NCI-H1930 (cell line): ENCODE measurements around the gene BAZ2B.
A peak's percentile ranks its signal among the peaks of the same experiment; 100 is the strongest.

Source experiments
- DNase-seq, 2 experiments: peaks; one replicate each; lab custom pipeline; 2025; lab: John Stamatoyannopoulos, UW

The BAZ2B gene

DNA sequence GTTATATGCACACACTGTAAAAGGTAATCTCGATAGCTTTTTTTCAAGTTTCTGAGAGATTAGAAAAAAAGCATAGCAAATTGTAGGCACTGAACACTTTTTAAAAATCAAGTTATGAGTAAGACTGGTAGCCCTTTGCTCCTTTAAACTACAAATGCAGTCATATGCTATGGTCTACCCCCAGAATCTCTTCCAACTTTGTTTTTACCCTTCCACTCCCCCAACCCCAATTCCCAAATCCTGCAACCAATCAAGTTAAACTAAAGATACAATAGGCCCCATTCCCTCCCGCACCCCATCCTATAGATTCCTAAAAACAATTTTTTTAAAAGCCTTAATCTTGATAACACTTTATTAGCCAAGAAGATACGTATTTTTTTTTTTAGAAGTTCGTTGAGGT is 752 bp upstream of the BAZ2B start:
- no peak for DNase-seq

DNA sequence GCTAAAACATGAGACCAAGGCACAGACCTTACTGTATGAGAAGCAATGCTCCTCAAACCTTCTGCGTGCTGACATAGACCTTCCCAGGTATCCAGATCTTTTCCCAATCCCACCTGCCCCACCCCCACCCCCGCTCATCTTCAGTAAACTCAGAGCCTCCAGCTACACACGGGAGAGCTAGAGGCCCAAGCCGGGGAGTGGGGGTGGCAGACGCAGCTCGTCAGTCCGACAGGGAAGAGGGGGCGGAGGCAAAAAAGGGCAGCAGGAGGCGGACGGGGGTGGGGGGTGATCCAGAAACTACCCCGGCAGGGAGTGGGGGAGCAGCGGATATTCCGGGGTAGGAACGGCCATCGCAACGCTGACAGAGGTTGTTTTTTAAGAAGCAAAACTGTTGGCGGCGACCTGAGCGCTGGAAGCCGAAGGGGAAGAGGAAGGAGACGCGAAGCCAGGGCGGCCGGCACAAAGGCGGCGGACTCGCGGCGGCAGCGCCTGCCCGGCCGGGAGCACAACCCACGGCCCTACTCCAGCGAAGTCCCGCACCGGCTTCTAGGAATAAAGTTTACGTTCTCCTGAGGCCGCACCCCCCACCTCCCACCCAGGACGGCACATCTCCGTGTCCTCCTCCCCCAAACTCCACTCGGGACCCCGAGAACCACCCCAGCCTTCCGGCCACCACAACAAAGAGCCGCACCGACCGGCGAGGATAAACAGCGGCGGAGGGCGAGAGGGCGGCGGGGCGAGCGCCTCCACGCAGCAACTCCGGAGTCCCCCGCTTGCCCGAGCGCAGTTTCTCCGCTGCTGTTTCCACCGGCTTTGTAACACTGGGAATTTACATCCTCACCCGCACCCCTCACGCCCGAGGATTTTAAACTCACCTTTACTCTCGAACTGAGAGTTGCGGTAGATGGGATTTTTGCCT is 722 bp downstream of the BAZ2B start:
- peak; percentile 55 to 61 for DNase-seq

DNA sequence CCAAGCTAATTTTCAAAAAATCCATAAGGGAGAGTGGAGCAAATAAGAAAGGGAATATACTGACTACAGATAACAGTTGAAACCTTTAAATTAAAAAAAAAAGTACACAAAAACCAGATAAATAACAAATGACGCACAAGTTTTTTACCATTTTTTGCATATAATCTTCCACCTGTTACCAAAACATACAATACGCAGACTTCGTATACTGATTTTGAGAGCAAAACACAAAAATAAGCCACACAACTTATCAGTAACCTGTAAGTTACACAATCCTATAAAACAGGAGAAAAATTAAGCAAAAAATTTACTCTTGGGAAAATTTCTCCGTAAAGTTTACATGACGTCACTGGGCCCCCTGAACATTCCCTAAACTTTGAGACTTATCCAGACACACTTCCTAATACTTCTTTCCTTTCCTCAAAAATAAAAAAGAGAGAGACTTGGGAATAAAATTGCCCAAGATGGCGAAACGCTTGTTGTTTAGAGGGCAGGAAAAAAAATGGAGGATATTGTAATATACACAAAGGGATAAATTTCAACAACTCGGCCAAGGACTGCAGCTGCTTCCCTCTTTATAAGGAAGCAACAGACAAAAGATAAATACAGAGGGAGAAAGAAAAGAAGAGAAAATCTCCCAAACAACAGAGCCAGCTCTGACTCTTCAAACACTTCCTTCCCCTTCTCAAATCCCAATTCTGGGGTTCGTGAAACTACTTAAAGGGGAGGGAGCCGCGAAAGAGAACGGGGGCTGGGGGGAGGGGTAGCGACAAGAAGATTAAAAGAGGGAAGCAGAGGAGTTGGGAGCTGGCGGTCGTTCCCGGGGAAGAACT is 1.6 kb downstream of the BAZ2B start:
- DNase-seq, result peak in 1 of 2 experiments; percentile 53

DNA sequence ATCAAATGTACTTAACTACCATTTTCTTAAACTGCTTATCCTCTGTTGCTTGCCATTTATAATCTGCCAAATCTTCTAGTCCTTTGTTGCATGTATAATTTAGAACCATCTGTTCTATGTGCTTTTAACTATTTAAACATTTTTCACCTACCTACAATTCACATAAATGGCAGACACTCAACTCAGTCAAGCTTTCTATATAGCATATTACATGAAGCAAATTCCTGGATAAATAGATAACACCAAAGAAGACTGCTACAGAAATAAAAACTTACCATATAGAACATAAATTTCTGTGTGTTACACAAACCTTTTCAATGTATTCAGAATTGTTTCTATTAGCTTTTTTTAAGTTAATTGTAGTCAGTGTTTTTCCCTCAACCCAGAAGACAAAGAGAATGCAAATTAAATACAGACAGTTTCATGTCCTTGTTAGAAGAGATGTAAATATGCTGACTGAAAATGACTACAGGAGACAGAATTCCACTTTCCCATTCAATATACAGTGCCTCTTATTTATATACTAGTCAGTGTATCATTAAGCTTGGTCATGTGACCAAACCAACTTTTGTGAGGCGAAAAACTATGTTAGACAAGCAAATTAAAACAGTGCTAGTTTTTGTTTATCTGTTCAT is 2.6 kb downstream of the BAZ2B start:
- peak; percentile 91 to 93 for DNase-seq

DNA sequence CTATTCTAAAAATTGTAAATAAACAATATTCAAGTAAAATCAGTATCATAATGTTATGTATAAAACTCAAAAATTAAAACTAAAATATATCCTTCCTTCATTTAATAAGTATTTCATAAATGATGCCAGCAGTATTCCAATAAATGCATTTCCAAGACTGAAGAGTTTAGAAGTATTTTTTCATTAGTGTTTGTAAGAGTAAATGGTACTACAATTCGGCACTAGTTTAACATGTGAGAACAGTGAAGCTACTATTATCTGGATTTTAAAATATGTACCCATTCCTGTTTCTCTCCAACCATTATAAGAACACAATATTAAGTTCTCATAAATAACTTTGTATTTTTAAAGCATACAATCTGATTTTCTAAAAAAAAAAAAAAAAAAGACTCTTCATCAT is 3.3 kb downstream of the BAZ2B start:
- no peak for DNase-seq

GRCh38 chr2:159612255-159612901 is 4.0 kb downstream of the BAZ2B start:
- peak; percentile 11 to 40 for DNase-seq

DNA sequence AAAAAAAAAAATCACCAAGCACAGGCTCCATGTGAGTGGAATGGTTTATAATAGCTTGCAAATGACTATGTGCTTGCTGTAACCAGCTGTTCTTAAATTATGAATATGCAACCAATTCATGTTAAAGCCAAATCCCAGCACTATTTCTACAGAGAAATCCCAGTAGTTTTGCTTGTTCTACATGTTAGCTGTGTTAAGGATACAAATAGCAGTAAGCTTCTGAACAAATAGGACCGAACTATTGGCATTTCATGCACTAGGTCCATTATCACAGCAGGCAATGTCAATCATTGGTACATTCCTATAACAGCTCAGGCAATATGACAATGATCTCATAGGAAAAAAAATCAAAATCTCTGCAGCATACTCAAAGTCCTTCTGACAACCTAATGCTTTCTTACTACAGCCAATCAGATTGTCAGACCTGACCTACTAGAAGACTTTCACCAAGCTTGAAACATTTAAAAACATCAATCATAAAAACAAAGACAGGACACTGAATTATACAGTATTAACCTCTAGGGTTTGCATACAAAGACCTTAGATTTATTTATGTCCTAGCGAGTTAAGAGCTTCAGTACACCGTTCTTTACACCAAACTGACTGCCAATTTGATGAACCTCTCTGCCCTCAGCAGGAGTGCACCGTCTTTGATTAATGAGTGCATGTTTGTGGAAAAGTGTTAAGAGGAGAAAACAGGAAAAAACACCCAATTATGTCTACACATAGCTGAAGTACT is 6.4 kb downstream of the BAZ2B start:
- no peak for DNase-seq

DNA sequence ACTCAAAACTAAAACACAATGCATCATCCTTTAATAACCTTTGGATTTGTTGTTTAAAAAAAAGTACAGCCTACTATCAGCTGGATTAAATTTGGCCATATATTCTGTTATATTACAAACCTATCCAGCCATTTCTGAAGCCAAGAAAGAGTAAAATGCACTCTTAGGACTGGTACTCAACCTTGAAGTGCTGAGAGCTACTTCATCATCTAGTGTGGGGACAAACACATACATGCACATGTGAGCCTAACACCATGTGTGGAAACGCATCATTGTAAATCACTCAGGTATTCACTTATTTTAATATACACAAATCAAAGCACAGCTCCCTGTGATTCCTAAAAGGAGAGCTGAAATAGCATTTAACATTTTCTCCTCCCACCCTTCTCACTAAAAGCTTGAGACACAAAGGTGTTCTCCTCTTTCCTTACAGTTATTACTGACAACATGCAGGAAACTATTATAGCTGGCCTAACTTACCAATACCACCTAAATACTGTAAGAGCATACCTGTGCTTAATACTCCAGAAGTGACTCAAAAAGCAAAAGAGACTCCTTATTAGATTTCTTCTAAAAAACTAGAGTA is 7.5 kb downstream of the BAZ2B start:
- DNase-seq, result no peak

- DNase-seq, result no peak
Measured at GRCh38 chr2:159608108-159608507, 8.2 kb downstream of the BAZ2B start.

DNA sequence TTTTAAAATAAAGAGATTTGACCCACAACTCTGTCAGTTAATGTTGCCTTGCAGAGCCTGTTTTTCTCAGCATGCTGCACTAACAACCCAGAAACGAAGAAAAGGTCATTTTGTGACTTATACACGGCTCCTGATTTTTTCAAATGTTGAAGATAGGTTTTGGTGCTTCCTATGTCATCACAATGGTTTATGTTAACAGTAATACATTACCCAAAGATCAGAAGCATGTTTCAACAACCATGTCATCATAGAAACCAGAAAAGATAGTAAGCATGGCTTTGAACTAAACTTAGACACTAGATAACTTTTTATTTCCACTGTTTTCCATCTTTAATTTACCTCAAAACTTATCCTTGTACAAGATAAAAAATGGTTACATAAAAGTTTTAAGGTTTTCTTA is 10.1 kb downstream of the BAZ2B start:
- no peak for DNase-seq

DNA sequence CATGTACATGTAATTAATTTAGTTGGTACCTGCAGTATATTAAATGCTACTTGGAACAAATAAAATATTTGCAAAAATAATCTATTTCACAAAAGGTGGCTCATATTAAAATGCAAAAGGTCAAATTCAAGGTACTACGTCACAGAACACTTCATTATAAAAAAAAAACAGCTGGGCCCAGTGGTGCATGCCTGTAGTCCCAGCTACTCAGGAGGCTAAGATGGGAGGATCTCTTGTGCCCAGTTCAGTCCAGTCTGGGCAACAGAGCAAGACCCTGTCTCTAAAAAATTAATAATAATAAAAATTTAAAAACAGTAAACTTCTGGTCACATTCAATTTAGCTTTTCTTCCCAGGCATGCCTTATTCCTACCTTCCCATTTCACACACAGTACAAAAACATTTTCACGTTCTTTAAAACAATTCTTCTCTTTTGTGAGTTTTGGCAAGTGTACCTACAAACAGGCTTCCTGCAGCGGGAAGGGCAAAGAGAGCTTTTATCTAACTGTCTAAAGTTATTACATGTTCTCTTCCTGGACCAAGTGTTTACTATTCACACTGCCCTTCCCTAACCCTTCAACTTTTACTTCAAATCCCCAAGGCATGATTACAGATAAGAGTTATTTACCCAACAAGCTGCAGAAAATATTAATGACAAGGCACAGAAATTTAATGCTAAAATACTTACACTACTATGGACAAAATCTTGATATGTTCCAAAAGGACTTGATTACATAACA is 10.7 kb downstream of the BAZ2B start:
- DNase-seq, result no peak

- no peak for DNase-seq
Measured at GRCh38 chr2:159604159-159604558, 12.2 kb downstream of the BAZ2B start.

DNA sequence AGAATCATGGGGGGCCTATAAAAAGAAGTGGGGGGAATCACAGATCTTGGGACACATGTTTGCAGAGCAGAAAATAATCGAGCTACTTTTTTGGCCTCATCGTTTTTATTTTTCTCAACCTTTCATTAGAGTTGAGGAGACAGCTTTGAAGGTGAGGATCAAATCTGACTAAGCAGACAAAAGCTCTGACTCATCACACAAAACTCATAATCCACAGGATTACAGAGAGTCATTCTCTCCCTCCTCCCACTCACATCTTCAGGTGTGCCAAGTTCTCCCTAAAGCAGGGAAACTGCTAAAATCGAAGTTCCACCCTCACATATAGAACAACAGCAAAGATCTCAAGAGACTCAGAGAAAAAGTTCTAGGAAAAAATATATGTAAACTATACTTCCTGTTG is 15.6 kb downstream of the BAZ2B start:
- DNase-seq, result no peak

DNA sequence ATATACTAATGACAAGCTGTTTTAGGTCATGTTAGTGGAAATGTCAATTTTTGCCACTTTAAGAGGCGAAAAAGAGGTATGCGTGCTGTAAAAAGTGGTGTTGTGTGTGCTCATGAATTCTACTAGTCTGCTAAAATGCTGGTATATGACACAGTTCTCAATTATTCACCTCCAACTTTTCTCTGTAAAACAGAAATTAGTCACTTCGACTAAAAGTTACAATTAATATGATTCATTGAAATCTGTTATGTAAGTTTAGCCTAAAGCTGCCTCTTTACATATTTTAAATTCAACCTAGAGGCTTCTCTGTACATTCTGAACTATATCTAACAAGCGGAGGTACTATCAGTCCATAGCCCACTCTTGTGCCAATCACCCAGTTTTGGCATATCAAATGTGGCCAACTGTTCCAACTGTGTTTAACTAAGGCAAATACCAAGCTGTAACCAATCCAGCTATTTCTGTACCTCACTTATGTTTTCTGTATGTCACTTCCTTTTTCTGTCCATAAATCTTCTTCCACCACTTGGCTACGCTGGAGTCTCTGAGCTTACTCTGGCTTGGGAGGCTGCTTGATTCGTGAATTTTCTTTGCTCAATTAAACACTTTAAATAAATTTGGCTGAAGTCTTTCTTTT is 20.8 kb downstream of the BAZ2B start:
- DNase-seq, result no peak

- DNase-seq, result no peak
Measured at GRCh38 chr2:159592441-159592840, 23.9 kb downstream of the BAZ2B start.

DNA sequence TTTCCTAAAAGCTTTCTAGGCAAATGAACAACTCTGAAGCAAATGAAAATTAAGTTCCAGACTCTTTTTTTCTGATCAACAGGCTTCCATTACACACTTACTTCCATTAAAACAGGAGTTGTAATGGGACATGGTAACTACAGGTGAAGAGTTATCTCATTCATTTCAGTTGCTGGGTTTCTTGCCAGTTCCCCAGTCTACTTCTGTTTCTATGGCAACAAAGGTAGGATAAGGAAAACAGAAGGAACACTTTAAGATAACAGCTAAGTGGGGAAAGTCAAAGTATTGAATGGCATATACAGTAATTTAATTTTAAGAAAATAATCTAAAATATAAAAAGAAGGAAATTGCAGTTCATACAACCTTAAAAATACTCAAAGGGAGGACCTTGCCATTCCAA is 25.1 kb downstream of the BAZ2B start:
- DNase-seq, result no peak

DNA sequence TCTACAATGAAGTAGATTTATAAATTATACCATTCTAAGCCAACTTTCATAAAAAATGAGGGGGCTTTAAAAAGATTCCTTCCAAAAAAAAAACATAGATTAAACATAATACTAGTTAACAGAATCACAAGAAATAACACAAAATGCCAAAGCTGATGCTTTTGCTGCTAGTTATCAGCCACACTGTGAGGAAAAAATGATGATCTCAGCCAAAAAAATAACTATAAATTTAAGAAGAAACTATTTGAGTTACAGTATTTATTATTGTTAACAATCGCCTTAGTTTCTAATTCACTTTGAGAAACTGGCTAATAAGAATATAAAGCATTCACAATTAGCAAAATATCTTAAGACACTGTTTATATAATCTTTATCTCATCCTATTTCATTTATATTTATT is 27.1 kb downstream of the BAZ2B start:
- no peak for DNase-seq

DNA sequence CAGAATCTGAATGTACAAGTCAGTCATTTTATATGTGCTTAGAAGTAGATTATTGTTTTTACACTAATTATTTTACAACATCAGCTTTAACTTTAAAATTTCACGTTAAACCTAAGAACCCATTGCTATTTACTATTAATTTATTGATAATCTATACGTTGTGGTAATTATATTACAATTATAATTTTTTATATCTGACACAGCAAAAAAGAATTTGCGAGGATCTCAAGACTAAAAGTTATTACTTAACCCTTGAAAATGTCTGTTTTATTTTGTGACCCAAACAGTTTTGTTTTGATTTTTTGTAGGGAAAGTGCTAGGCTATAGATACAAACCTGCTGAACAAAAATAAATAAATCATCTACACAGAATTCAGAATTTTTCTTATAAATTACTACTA is 30.3 kb downstream of the BAZ2B start:
- DNase-seq, result no peak

DNA sequence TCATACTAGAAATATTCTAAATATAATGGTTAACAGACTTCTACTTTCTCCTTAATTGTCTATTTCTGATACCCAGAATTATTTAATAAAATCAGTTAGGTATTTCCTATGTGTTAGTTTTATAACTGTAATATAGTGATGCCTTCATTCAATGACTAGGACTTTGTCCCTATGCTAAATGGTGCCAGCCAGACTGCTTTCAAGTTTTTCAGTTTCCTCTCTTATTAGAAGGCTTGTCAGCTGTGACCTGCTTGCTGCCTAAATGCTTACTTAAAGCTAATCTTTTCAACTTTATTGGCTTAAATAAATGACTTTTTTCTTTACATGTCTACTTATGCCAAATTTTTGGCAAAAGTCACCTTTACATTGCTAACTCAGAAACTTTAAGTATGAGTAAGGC is 30.7 kb downstream of the BAZ2B start:
- DNase-seq, result no peak

DNA sequence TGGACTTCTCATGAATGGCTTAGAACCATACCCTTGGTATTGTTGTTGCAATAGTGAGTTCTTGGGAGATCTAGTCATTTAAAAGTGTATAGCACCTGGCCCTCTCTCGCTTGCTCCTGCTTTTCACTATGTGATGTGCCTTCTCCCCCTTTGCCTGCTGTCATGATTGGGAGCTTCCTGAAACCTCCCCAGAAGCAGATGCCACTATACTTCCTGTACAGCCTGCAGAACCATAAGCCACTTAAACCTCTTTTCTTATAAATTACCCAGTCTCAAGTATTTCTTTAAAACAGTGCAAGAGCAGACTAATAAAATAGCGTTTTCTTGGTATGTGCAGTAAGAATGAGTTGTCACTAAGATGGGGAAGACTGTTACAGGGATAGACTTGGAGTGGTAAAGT is 31.6 kb downstream of the BAZ2B start:
- no peak for DNase-seq
